Ishikawa (cell line): ENCODE results near the gene ARHGAP42.

Experiments used
- CEBPB ChIP-seq: IDR thresholded peaks from 2 replicates; pipeline ENCODE4 v1.6.1; 2012
- CREB1 ChIP-seq: IDR thresholded peaks from 2 replicates; pipeline ENCODE4 v1.6.1; 2012; ENCODE audit warnings: low read depth
- EGR1 ChIP-seq: IDR thresholded peaks from 2 replicates; pipeline ENCODE4 v1.6.1; 2012
- EP300 ChIP-seq: IDR thresholded peaks from 2 replicates; pipeline ENCODE4 v1.6.1; 2012; ENCODE audit warnings: borderline replicate concordance
- FOXM1 ChIP-seq: IDR thresholded peaks from 2 replicates; pipeline ENCODE4 v1.6.1; 2012; ENCODE audit warnings: low read depth, borderline replicate concordance
- MAX ChIP-seq: IDR thresholded peaks from 2 replicates; pipeline ENCODE4 v1.6.1; 2012
- NFIC ChIP-seq: IDR thresholded peaks from 2 replicates; pipeline ENCODE4 v1.6.1; 2012
- RAD21 ChIP-seq: IDR thresholded peaks from 2 replicates; pipeline ENCODE4 v1.6.1; 2012; ENCODE audit warnings: low read depth
- TAF1 ChIP-seq: IDR thresholded peaks from 2 replicates; pipeline ENCODE4 v1.6.1; 2012; ENCODE audit warnings: low read depth, mild to moderate bottlenecking
- TCF12 ChIP-seq: IDR thresholded peaks from 2 replicates; pipeline ENCODE4 v1.6.1; 2012; ENCODE audit warnings: low read depth
- TEAD4 ChIP-seq: IDR thresholded peaks from 2 replicates; pipeline ENCODE4 v1.6.1; 2012
- USF1 ChIP-seq: IDR thresholded peaks from 2 replicates; pipeline ENCODE4 v1.6.1; 2012
- YY1 ChIP-seq: IDR thresholded peaks from 2 replicates; pipeline ENCODE4 v1.6.1; 2012; ENCODE audit warnings: low read depth
- ZBTB7A ChIP-seq: IDR thresholded peaks from 2 replicates; pipeline ENCODE4 v1.6.1; 2012; ENCODE audit warnings: low read depth
- TF ChIP-seq, protein P1 (sequence below): IDR thresholded peaks from 2 replicates; pipeline ENCODE4 v1.6.1; 2012; ENCODE audit warnings: low read depth, mild to moderate bottlenecking

The ARHGAP42 gene

GRCh38 chr11:100963375-100963774, 276.3 kb downstream of the ARHGAP42 start:
- TF ChIP-seq FOXM1 (no peak), EGR1 (no peak), ZBTB7A (no peak), USF1 (no peak), TCF12 (no peak), TEAD4 (no peak), EP300 (no peak), MAX (no peak), RAD21 (no peak), NFIC (no peak), YY1 (no peak), CEBPB (no peak)
- TF ChIP-seq, protein P1, sequence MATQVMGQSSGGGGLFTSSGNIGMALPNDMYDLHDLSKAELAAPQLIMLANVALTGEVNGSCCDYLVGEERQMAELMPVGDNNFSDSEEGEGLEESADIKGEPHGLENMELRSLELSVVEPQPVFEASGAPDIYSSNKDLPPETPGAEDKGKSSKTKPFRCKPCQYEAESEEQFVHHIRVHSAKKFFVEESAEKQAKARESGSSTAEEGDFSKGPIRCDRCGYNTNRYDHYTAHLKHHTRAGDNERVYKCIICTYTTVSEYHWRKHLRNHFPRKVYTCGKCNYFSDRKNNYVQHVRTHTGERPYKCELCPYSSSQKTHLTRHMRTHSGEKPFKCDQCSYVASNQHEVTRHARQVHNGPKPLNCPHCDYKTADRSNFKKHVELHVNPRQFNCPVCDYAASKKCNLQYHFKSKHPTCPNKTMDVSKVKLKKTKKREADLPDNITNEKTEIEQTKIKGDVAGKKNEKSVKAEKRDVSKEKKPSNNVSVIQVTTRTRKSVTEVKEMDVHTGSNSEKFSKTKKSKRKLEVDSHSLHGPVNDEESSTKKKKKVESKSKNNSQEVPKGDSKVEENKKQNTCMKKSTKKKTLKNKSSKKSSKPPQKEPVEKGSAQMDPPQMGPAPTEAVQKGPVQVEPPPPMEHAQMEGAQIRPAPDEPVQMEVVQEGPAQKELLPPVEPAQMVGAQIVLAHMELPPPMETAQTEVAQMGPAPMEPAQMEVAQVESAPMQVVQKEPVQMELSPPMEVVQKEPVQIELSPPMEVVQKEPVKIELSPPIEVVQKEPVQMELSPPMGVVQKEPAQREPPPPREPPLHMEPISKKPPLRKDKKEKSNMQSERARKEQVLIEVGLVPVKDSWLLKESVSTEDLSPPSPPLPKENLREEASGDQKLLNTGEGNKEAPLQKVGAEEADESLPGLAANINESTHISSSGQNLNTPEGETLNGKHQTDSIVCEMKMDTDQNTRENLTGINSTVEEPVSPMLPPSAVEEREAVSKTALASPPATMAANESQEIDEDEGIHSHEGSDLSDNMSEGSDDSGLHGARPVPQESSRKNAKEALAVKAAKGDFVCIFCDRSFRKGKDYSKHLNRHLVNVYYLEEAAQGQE, result no peak

- no peak for TF ChIP-seq TAF1
- no peak for TF ChIP-seq MAX
- no peak for TF ChIP-seq CEBPB
- TF ChIP-seq TCF12, result no peak
- TF ChIP-seq NFIC, result no peak
- TF ChIP-seq, protein P1, result no peak
- no peak for TF ChIP-seq EGR1
These were observed 277.3 kb downstream of the ARHGAP42 start for GRCh38 chr11:100964435-100964834.

DNA sequence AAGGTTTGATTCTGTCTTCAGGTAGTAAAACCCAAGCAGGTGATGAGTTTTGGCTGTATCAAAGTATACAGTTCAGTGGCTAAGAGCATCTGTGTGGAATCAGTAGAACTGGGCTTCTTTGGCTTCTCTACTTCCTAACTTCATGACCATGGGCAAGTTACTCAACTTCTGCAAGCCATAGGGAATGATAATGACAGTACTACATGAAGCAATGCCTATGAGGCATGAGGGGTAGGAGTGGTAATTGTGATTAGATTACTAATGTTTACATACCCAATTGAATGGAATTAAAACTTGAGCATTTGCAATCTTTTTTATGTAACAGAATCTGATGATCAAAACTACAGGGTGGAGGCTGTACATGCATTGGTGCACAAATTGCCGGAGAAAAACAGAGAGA, 278.3 kb downstream of the ARHGAP42 start:
- no peak for TF ChIP-seq TEAD4
- TF ChIP-seq NFIC, result no peak
- TF ChIP-seq, protein P1, result no peak
- no peak for TF ChIP-seq CREB1
- no peak for TF ChIP-seq RAD21
- no peak for TF ChIP-seq EGR1
- no peak for TF ChIP-seq USF1
- no peak for TF ChIP-seq MAX
- TF ChIP-seq TCF12, result no peak

- TF ChIP-seq EGR1, result no peak
- TF ChIP-seq EP300, result no peak
- no peak for TF ChIP-seq TAF1
- no peak for TF ChIP-seq ZBTB7A
- no peak for TF ChIP-seq FOXM1
- TF ChIP-seq, protein P1, result no peak
These were observed 279.3 kb downstream of the ARHGAP42 start for GRCh38 chr11:100966366-100966765.
